ENCODE results near the gene TTLL5. TPM values are rescaled to one million over a fixed set of nuclear protein-coding genes. Genes with fewer than 3 reads are reported as not detected.

Gene TTLL5
- polyA plus RNA-seq, 1 experiment, result 24.1 TPM

- Histone ChIP-seq H3K9me3 (ENCODE audit: control insufficient read depth, insufficient read depth, low read length) (no peaks in the 10 kb centered on the region), H3K4me3 (ENCODE audit: low read depth, low read length) (no peak overlapping the region), H3K27me3 (ENCODE audit: control insufficient read depth, insufficient read depth, low read length) (peaks cover 20% of the 10 kb centered on the region), H3K27ac (ENCODE audit: low read depth, low read length) (no peak overlapping the region)
- CTCF ChIA-PET, result no interaction called here
- DNase-seq (ENCODE audit: low read depth, low spot score), result no peak
- POLR2A ChIA-PET, result no interaction called here
- TF ChIP-seq, protein P1, sequence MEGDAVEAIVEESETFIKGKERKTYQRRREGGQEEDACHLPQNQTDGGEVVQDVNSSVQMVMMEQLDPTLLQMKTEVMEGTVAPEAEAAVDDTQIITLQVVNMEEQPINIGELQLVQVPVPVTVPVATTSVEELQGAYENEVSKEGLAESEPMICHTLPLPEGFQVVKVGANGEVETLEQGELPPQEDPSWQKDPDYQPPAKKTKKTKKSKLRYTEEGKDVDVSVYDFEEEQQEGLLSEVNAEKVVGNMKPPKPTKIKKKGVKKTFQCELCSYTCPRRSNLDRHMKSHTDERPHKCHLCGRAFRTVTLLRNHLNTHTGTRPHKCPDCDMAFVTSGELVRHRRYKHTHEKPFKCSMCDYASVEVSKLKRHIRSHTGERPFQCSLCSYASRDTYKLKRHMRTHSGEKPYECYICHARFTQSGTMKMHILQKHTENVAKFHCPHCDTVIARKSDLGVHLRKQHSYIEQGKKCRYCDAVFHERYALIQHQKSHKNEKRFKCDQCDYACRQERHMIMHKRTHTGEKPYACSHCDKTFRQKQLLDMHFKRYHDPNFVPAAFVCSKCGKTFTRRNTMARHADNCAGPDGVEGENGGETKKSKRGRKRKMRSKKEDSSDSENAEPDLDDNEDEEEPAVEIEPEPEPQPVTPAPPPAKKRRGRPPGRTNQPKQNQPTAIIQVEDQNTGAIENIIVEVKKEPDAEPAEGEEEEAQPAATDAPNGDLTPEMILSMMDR (IDR thresholded peaks at IDR 0.05; ENCODE audit: low read depth, low read length), result no peak
Observed at GRCh38 chr14:75630695-75631452, 30.2 kb upstream of the TTLL5 start.

- DNase-seq (ENCODE audit: low read depth, low spot score), result no peak
- CTCF ChIA-PET, result interaction anchor here (1.5 kb wide), 1 partner anchor 54 kb away, joined by 3 read pairs; no protein-coding TSS in a partner anchor
- Histone ChIP-seq H3K4me3 (ENCODE audit: low read depth, low read length) (no peak overlapping the region), H3K9me3 (ENCODE audit: control insufficient read depth, insufficient read depth, low read length) (no peaks in the 10 kb centered on the region), H3K27me3 (ENCODE audit: control insufficient read depth, insufficient read depth, low read length) (peaks cover 20% of the 10 kb centered on the region), H3K27ac (ENCODE audit: low read depth, low read length) (no peak overlapping the region)
- POLR2A ChIA-PET, result no interaction called here
- TF ChIP-seq, protein P1 (IDR thresholded peaks at IDR 0.05; ENCODE audit: low read depth, low read length), result no peak
Observed at GRCh38 chr14:75631453-75631831, 29.6 kb upstream of the TTLL5 start.

GRCh38 chr14:75634848-75635247 lies 26.2 kb upstream of the TTLL5 start:
- POLR2A ChIA-PET, result no interaction called here
- H3K4me3 ChIP-seq (ENCODE audit: low read depth, low read length), result no peak overlapping the region
- CTCF ChIA-PET, result interaction anchor here (1.0 to 1.2 kb wide), 2 partner anchors 20 to 57 kb away, joined by 3 to 7 read pairs; no protein-coding TSS in a partner anchor
- TF ChIP-seq, protein P1 (IDR thresholded peaks at IDR 0.05; ENCODE audit: low read depth, low read length), result no peak
- no peaks in the 10 kb centered on the region for H3K9me3 ChIP-seq (ENCODE audit: control insufficient read depth, insufficient read depth, low read length)
- peaks cover 19% of the 10 kb centered on the region for H3K27me3 ChIP-seq (ENCODE audit: control insufficient read depth, insufficient read depth, low read length)
- no peak for DNase-seq (ENCODE audit: low read depth, low spot score)
- no peak overlapping the region for H3K27ac ChIP-seq (ENCODE audit: low read depth, low read length)

DNA sequence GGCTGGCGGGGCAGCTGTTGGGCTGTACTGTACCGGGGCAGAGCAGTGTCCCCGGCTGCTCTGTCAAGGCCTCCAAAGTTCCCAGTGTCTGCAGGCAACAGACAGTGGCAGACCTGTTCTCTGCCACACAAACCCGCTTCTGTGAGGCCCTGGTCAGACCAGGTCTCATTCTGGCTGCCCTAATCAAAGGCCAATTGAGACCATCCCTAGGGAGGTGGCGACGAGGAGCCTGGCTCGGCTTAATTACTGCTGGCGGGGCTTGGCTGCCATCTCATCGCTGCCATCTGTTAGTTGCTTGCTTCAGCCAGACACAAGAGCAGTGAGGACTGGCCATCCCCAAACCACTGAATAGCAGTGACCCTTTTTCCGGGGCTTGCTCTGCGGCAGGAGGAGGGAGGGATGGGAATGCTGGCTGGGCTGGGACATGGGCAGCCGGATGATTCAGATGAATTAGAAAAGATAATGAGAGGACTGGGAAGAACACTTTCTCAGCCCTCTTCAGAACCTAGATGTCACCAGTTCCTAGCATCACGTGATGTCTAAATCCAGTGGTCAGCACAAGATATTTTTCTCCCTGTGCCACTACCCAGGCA lies 24.9 kb upstream of the TTLL5 start:
- Histone ChIP-seq H3K4me3 (ENCODE audit: low read depth, low read length) (no peak overlapping the region), H3K27me3 (ENCODE audit: control insufficient read depth, insufficient read depth, low read length) (peaks cover 11% of the 10 kb centered on the region), H3K27ac (ENCODE audit: low read depth, low read length) (no peak overlapping the region), H3K9me3 (ENCODE audit: control insufficient read depth, insufficient read depth, low read length) (no peaks in the 10 kb centered on the region)
- DNase-seq (ENCODE audit: low read depth, low spot score), result no peak
- TF ChIP-seq, protein P1 (IDR thresholded peaks at IDR 0.05; ENCODE audit: low read depth, low read length), result no peak
- CTCF ChIA-PET, result interaction anchor here (0.8 kb wide), 1 partner anchor 75 kb away, joined by 3 read pairs; no protein-coding TSS in a partner anchor
- POLR2A ChIA-PET, result no interaction called here

GRCh38 chr14:75640876-75641275 lies 20.2 kb upstream of the TTLL5 start:
- ChIA-PET POLR2A (no interaction called here), CTCF (interaction anchor here (1.1 to 2.0 kb wide), 2 partner anchors 63 to 80 kb away, joined by 3 to 9 read pairs; partner anchors contain the start of gene FLVCR2)
- no peak for DNase-seq (ENCODE audit: low read depth, low spot score)
- Histone ChIP-seq H3K9me3 (ENCODE audit: control insufficient read depth, insufficient read depth, low read length) (no peaks in the 10 kb centered on the region), H3K27ac (ENCODE audit: low read depth, low read length) (no peak overlapping the region), H3K27me3 (ENCODE audit: control insufficient read depth, insufficient read depth, low read length) (no peaks in the 10 kb centered on the region), H3K4me3 (ENCODE audit: low read depth, low read length) (no peak overlapping the region)
- TF ChIP-seq, protein P1 (IDR thresholded peaks at IDR 0.05; ENCODE audit: low read depth, low read length), result no peak
